HepG2 (cell line): ENCODE data around the gene OCSTAMP. TPM values are rescaled to one million over a fixed set of nuclear protein-coding genes. Genes with fewer than 3 reads are reported as not detected.

Experiments
- ATF7 ChIP-seq, 2 experiments: fragments of 450-650 bp in 1 of 2; sonication (generic) in 1 of 2; formaldehyde crosslinking in 1 of 2; IDR thresholded peaks; 2 replicates each; pipeline versions ENCODE4 v1.4.0 to v1.6.1; 2016 to 2020; ENCODE audit warnings: antibody characterized with exemption in 1 of 2, mild to moderate bottlenecking in 1 of 2, missing genetic modification reagents in 1 of 2
- IKZF5 ChIP-seq: IDR thresholded peaks from 2 replicates; pipeline ENCODE4 v1.6.1; 2018; ENCODE audit warnings: missing genetic modification reagents, mild to moderate bottlenecking, missing compliant biosample characterization
- MXI1 ChIP-seq: IDR thresholded peaks from 3 replicates; pipeline ENCODE4 v1.6.1; 2012; ENCODE audit warnings: low read depth, low read length, inconsistent platforms, borderline replicate concordance
- NBN ChIP-seq: fragments of 450-650 bp; conservative IDR thresholded peaks from 2 replicates; pipeline ENCODE4 v1.6.1; 2017
- NFRKB ChIP-seq: fragments of 450-650 bp; IDR thresholded peaks from 2 replicates; pipeline ENCODE4 v1.6.1; 2017
- NR1H2 ChIP-seq: sonication (generic); formaldehyde crosslinking; IDR thresholded peaks from 2 replicates; pipeline ENCODE4 v1.8.1; 2022; ENCODE audit warnings: low read depth, missing genetic modification reagents, borderline replicate concordance
- PAXIP1 ChIP-seq: sonication (generic); formaldehyde crosslinking; conservative IDR thresholded peaks from 2 replicates; pipeline ENCODE4 v1.4.0; 2020; ENCODE audit warnings: mild to moderate bottlenecking, missing genetic modification reagents, moderate library complexity
- PPARG ChIP-seq: conservative IDR thresholded peaks from 2 replicates; pipeline ENCODE4 v1.6.1; 2016; ENCODE audit warnings: missing biosample characterization, missing genetic modification reagents
- ZBTB44 ChIP-seq: sonication (generic); formaldehyde crosslinking; IDR thresholded peaks from 2 replicates; pipeline ENCODE4 v1.4.0; 2020; ENCODE audit warnings: missing genetic modification reagents
- ZNF441 ChIP-seq: sonication (generic); formaldehyde crosslinking; IDR thresholded peaks from 2 replicates; pipeline ENCODE4 v1.7.0; 2021; ENCODE audit warnings: missing genetic modification reagents, borderline replicate concordance
- ZNF556 ChIP-seq: sonication (generic); formaldehyde crosslinking; IDR thresholded peaks from 2 replicates; pipeline ENCODE4 v1.4.0; 2020; ENCODE audit warnings: mild to moderate bottlenecking, missing genetic modification reagents, borderline replicate concordance
- ZNF619 ChIP-seq: sonication (generic); formaldehyde crosslinking; IDR thresholded peaks from 2 replicates; pipeline ENCODE4 v1.4.0; 2020; ENCODE audit warnings: mild to moderate bottlenecking, missing genetic modification reagents
- ZNF780A ChIP-seq: sonication (generic); formaldehyde crosslinking; IDR thresholded peaks from 2 replicates; pipeline ENCODE4 v1.8.0; 2022; ENCODE audit warnings: mild to moderate bottlenecking, missing genetic modification reagents, moderate library complexity
- ZNF788 ChIP-seq: sonication (generic); formaldehyde crosslinking; IDR thresholded peaks from 2 replicates; pipeline ENCODE4 v1.5.0; 2020; ENCODE audit warnings: mild to moderate bottlenecking, missing genetic modification reagents, borderline replicate concordance
- ZSCAN31 ChIP-seq: sonication (generic); formaldehyde crosslinking; IDR thresholded peaks from 2 replicates; pipeline ENCODE4 v1.5.0; 2020; ENCODE audit warnings: low read depth, mild to moderate bottlenecking, missing genetic modification reagents
- polyA plus RNA-seq, 8 experiments: library from polyadenylated mRNA; depleted of rRNA in 3 of 8; stranded (reverse) in 7 of 8; unstranded in 1 of 8; fragments of >200 nt; fragmentation: Illumina TruSeq in 4 of 8; extraction: Trizol in 4 of 8; gene quantifications; 2 replicates each; pipeline versions ENCODE4 v1.2.1 to v1.2.3, GENCODE V29; 2011 to 2016; ENCODE audit warnings: low read depth in 4 of 8, missing spikeins in 1 of 8, mixed read lengths in 1 of 8; ENCODE audit not compliant: insufficient read depth in 1 of 8
- total RNA-seq, 5 experiments: library from RNA; depleted of rRNA; stranded (reverse); fragments of >200 nt; fragmentation: Illumina TruSeq; extraction: Trizol; gene quantifications; 2 replicates each; pipeline ENCODE4 v1.2.3, GENCODE V29; 2016; ENCODE audit warnings: low read depth in 1 of 5

The OCSTAMP gene
- total and polyA plus RNA-seq, 2 of the 13 experiments (the other 11 are each of a cell fraction or from before 2014, with no cell fraction given) = not detected

- TF ChIP-seq IKZF5 (CRISPR knock-in tag) = no peak
- TF ChIP-seq ATF7 (IDR thresholded peaks at IDR 0.05) = no peak
- no peak for TF ChIP-seq ATF7 (CRISPR knock-in tag; IDR thresholded peaks at IDR 0.05)
- no peak for TF ChIP-seq NR1H2 (CRISPR knock-in tag)
- no peak for TF ChIP-seq ZBTB44 (CRISPR knock-in tag)
- TF ChIP-seq ZNF619 (CRISPR knock-in tag) = peak; percentile 44; the same call in 1 of the 2 replicates
- no peak for TF ChIP-seq PPARG (CRISPR knock-in tag)
- TF ChIP-seq NBN = no peak
- TF ChIP-seq ZNF441 (CRISPR knock-in tag) = no peak
- TF ChIP-seq ZSCAN31 (CRISPR knock-in tag) = 0 out of 2 replicates have a peak, but pooled peaks have one; percentile 19
- TF ChIP-seq ZNF788 (CRISPR knock-in tag) = no peak
- no peak for TF ChIP-seq ZNF556
- no peak for TF ChIP-seq NFRKB
- TF ChIP-seq MXI1 = no peak
- TF ChIP-seq PAXIP1 (CRISPR knock-in tag) = 0 out of 2 replicates have a peak, but pooled peaks have one; percentile 4
- TF ChIP-seq ZNF780A (CRISPR knock-in tag) = 0 out of 2 replicates have a peak, but pooled peaks have one; percentile 13
Measured at GRCh38 chr20:46563170-46563859, 12.9 kb upstream of the OCSTAMP start (continued).
